Activated CD8-positive, alpha-beta T cell treated with anti-CD3 and anti-CD28 coated beads, Interleukin-2, amount 10 ng/mL, durations not matched to agents 7 days and 5 days (primary cell): Measurements from ENCODE around the gene TMEM151B. TPM values are rescaled to one million over a fixed set of nuclear protein-coding genes. Genes with fewer than 3 reads are reported as not detected.
A peak's percentile ranks its signal among the peaks of the same experiment; 100 is the strongest.

ENCODE experiments used
- ATAC-seq: fragments of 150-1000 bp; cut with Tn5 transposase; one replicate; pipeline ENCODE4 v1.10.0; 2021; ENCODE audit warnings: moderate library complexity
- CTCF ChIA-PET: fragments of 350-600 bp; sonication (Branson Sonifier 250); formaldehyde crosslinking; loops from one replicate; lab custom pipeline; 2021; ENCODE audit warnings: antibody characterized with exemption; lab: Charles Lee
- POLR2A ChIA-PET: fragments of 350-600 bp; sonication (Branson Sonifier 250); formaldehyde crosslinking; loops from one replicate; lab custom pipeline; 2021; ENCODE audit warnings: antibody characterized with exemption; lab: Charles Lee
- DNase-seq: peaks from one replicate; pipeline ENCODE4 v3.0.0-alpha.2; 2020
- H3K27ac Mint-ChIP-seq: one replicate; pipeline ENCODE4 v1.8.0; 2021; ENCODE audit warnings: mild to moderate bottlenecking, mixed read lengths
- H3K27me3 Mint-ChIP-seq: one replicate; pipeline ENCODE4 v1.8.0; 2021; ENCODE audit warnings: low read depth, mixed read lengths
- H3K36me3 Mint-ChIP-seq: one replicate; pipeline ENCODE4 v1.8.0; 2021; ENCODE audit warnings: low read depth, mixed read lengths
- H3K4me1 Mint-ChIP-seq: one replicate; pipeline ENCODE4 v1.8.0; 2021; ENCODE audit warnings: low read depth, mixed read lengths
- H3K4me3 Mint-ChIP-seq: one replicate; pipeline ENCODE4 v1.8.0; 2021; ENCODE audit warnings: mild to moderate bottlenecking, mixed read lengths
- H3K9me3 Mint-ChIP-seq: one replicate; pipeline ENCODE4 v1.8.0; 2022; ENCODE audit warnings: mixed read lengths; ENCODE audit not compliant: insufficient read depth
- total RNA-seq, 2 experiments: library from RNA; stranded (reverse); gene quantifications; one replicate each; pipeline ENCODE4 v1.2.3, GENCODE V29; 2021

The TMEM151B gene
- total RNA-seq, 2 experiments from 2014 or later: not detected

GRCh38 chr6:44246663-44247337 lies 23.4 kb upstream of the TMEM151B start, which contains the start of gene HSP90AB1:
Gene HSP90AB1, plus strand, starts transcription at chr6:44247101. Its CDS starts 1,529 bp downstream, at chr6:44248630.
- peaks cover 48% of the 10 kb centered on the region for H3K36me3 Mint-ChIP-seq
- DNase-seq: peak; percentile 97
- POLR2A ChIA-PET: interaction anchor here (0.5 to 4.4 kb wide), 26 partner anchors 9 to 1318 kb away, joined by 3 to 104 read pairs (median 4); partner anchors contain the start of genes AARS2, CDC5L, CNPY3 and GTPBP2

GRCh38 chr6:44247338-44248302 lies 22.6 kb upstream of the TMEM151B start:
- DNase-seq (peak; percentile 87), ATAC-seq (peak; percentile 43)
- H3K27ac Mint-ChIP-seq: peak overlapping the region; percentile 99
- CTCF ChIA-PET: interaction anchor here (1.3 to 8.1 kb wide), 9 partner anchors 7 to 75 kb away, joined by 3 to 75 read pairs (median 8); partner anchors contain the start of gene SLC35B2
- H3K27me3 Mint-ChIP-seq: no peaks in the 10 kb centered on the region
- H3K36me3 Mint-ChIP-seq: peaks cover 55% of the 10 kb centered on the region
- peak overlapping the region; percentile 98 for H3K4me3 Mint-ChIP-seq
- H3K4me1 Mint-ChIP-seq: peaks cover 49% of the 10 kb centered on the region
- POLR2A ChIA-PET: interaction anchor here (0.5 to 4.4 kb wide), 26 partner anchors 8 to 1318 kb away, joined by 3 to 104 read pairs (median 4); partner anchors contain the start of genes CDC5L, CNPY3, GTPBP2 and NFKBIE
- H3K9me3 Mint-ChIP-seq: no peaks in the 10 kb centered on the region

More at GRCh38 chr6:44246663-44247337, 23.4 kb upstream of the TMEM151B start, which contains the start of gene HSP90AB1:
- no peaks in the 10 kb centered on the region for H3K27me3 Mint-ChIP-seq
- peak within 1 kb of the TSS; percentile 99 for H3K27ac Mint-ChIP-seq
- CTCF ChIA-PET: interaction anchor here (1.3 to 8.1 kb wide), 10 partner anchors 8 to 74 kb away, joined by 3 to 75 read pairs (median 8); partner anchors contain the start of gene SLC35B2
- no peaks in the 10 kb centered on the region for H3K9me3 Mint-ChIP-seq
- H3K4me3 Mint-ChIP-seq: peak within 1 kb of the TSS; percentile 98
- H3K4me1 Mint-ChIP-seq: peaks cover 44% of the 10 kb centered on the region
- ATAC-seq: peak; percentile 80

GRCh38 chr6:44248579-44248978 lies 21.7 kb upstream of the TMEM151B start:
- no peak for ATAC-seq
- peak overlapping the region; percentile 98 for H3K4me3 Mint-ChIP-seq
- H3K9me3 Mint-ChIP-seq: no peaks in the 10 kb centered on the region
- POLR2A ChIA-PET: interaction anchor here (1.1 to 4.4 kb wide), 5 partner anchors 7 to 120 kb away, joined by 3 to 104 read pairs (median 54); partner anchors contain the start of genes NFKBIE and SLC35B2
- H3K36me3 Mint-ChIP-seq: peaks cover 64% of the 10 kb centered on the region
- peak overlapping the region; percentile 99 for H3K27ac Mint-ChIP-seq
- H3K27me3 Mint-ChIP-seq: no peaks in the 10 kb centered on the region
- no peak for DNase-seq
- CTCF ChIA-PET: interaction anchor here (2.3 to 8.1 kb wide), 2 partner anchors 6 to 20 kb away, joined by 9 to 75 read pairs; partner anchors contain the start of gene SLC35B2
- peaks cover 57% of the 10 kb centered on the region for H3K4me1 Mint-ChIP-seq

- CTCF ChIA-PET: interaction anchor here (8.1 kb wide), 1 partner anchor 6 kb away, joined by 75 read pairs; the partner anchor contains the start of gene SLC35B2
- Mint-ChIP-seq H3K27ac (peak overlapping the region; percentile 99), H3K4me3 (peak overlapping the region; percentile 98), H3K27me3 (no peaks in the 10 kb centered on the region), H3K4me1 (peaks cover 62% of the 10 kb centered on the region), H3K9me3 (no peaks in the 10 kb centered on the region), H3K36me3 (peaks cover 70% of the 10 kb centered on the region)
- ATAC-seq (no peak), DNase-seq (no peak)
- POLR2A ChIA-PET: interaction anchor here (0.8 kb wide), 1 partner anchor 13 kb away, joined by 3 read pairs; no protein-coding TSS in a partner anchor
Measured at GRCh38 chr6:44249082-44249748, 21.0 kb upstream of the TMEM151B start.

GRCh38 chr6:44250067-44250717 lies 20.1 kb upstream of the TMEM151B start:
- no peaks in the 10 kb centered on the region for H3K27me3 Mint-ChIP-seq
- POLR2A ChIA-PET: interaction anchor here (1.3 kb wide), 1 partner anchor 12 kb away, joined by 4 read pairs; no protein-coding TSS in a partner anchor
- CTCF ChIA-PET: no interaction called here
- H3K4me1 Mint-ChIP-seq: peaks cover 68% of the 10 kb centered on the region
- H3K9me3 Mint-ChIP-seq: no peaks in the 10 kb centered on the region
- H3K36me3 Mint-ChIP-seq: peaks cover 78% of the 10 kb centered on the region
- no peak for ATAC-seq
- H3K27ac Mint-ChIP-seq: peak overlapping the region; percentile 6
- H3K4me3 Mint-ChIP-seq: peak overlapping the region; percentile 98
- DNase-seq: no peak

- H3K4me3 Mint-ChIP-seq: no peak overlapping the region
Measured at GRCh38 chr6:44250718-44251123, 19.5 kb upstream of the TMEM151B start.

GRCh38 chr6:44251576-44252524 lies 18.4 kb upstream of the TMEM151B start:
- peaks cover 87% of the 10 kb centered on the region for H3K36me3 Mint-ChIP-seq
- DNase-seq (no peak), ATAC-seq (no peak)
- ChIA-PET POLR2A (interaction anchor here (0.6 to 1.3 kb wide), 3 partner anchors 10 to 137 kb away, joined by 3 to 4 read pairs (median 3); no protein-coding TSS in a partner anchor), CTCF (interaction anchor here (1.0 to 5.8 kb wide), 4 partner anchors 7 to 155 kb away, joined by 3 to 75 read pairs (median 5); partner anchors contain the start of genes HSP90AB1 and SLC29A1)
- H3K27me3 Mint-ChIP-seq: no peaks in the 10 kb centered on the region
- H3K4me3 Mint-ChIP-seq: no peak overlapping the region
- no peaks in the 10 kb centered on the region for H3K9me3 Mint-ChIP-seq
- peak overlapping the region; percentile 13 for H3K27ac Mint-ChIP-seq
- H3K4me1 Mint-ChIP-seq: peaks cover 75% of the 10 kb centered on the region

More at GRCh38 chr6:44250718-44251123, 19.5 kb upstream of the TMEM151B start:
- no peaks in the 10 kb centered on the region for H3K9me3 Mint-ChIP-seq
- no peak for ATAC-seq
- peaks cover 68% of the 10 kb centered on the region for H3K4me1 Mint-ChIP-seq
- DNase-seq: no peak
- H3K36me3 Mint-ChIP-seq: peaks cover 83% of the 10 kb centered on the region
- CTCF ChIA-PET: interaction anchor here (1.1 to 1.5 kb wide), 2 partner anchors 28 to 153 kb away, joined by 5 read pairs; partner anchors contain the start of gene SLC29A1
- POLR2A ChIA-PET: interaction anchor here (1.3 kb wide), 1 partner anchor 11 kb away, joined by 4 read pairs; no protein-coding TSS in a partner anchor
- H3K27me3 Mint-ChIP-seq: no peaks in the 10 kb centered on the region
- no peak overlapping the region for H3K27ac Mint-ChIP-seq

GRCh38 chr6:44253307-44254101 lies 16.7 kb upstream of the TMEM151B start:
- Mint-ChIP-seq H3K9me3 (no peaks in the 10 kb centered on the region), H3K27ac (peak overlapping the region; percentile 48), H3K36me3 (peaks cover 82% of the 10 kb centered on the region), H3K4me1 (peaks cover 82% of the 10 kb centered on the region), H3K27me3 (no peaks in the 10 kb centered on the region), H3K4me3 (no peak overlapping the region)
- ChIA-PET CTCF (interaction anchor here (0.7 to 5.8 kb wide), 12 partner anchors 8 to 606 kb away, joined by 3 to 75 read pairs (median 4); partner anchors contain the start of genes AARS2 and HSP90AB1), POLR2A (interaction anchor here (0.5 to 1.4 kb wide), 3 partner anchors 9 to 15 kb away, joined by 3 to 4 read pairs (median 3); no protein-coding TSS in a partner anchor)
- DNase-seq: peak; percentile 77
- ATAC-seq: no peak
